ENCODE measurements around the gene KLHL29. TPM values are rescaled to one million over a fixed set of nuclear protein-coding genes. Genes with fewer than 3 reads are reported as not detected.

KLHL29 gene
- total RNA-seq, 4 donors from 2014 or later: 2.2 to 3.3 (median 2.7) TPM

- intact Hi-C loops (cut with DNase I): no loop called here
- Histone ChIP-seq H3K36me3 (no peaks in the 10 kb centered on the region), H3K27ac (no peak overlapping the region), H3K27me3 (no peaks in the 10 kb centered on the region), H3K4me1 (no peaks in the 10 kb centered on the region), H3K9me3 (no peaks in the 10 kb centered on the region), H3K4me3 (replicated peaks in 1 of 3) (no peak overlapping the region)
- no peak for TF ChIP-seq POLR2A (IDR thresholded peaks at IDR 0.05)
- TF ChIP-seq CTCF (IDR thresholded peaks at IDR 0.05): no peak
- 81 to 85% methylated on average over 19 of the region's 19 CpGs for WGBS, 2 donors
- DNase-seq: no peak
Observed at GRCh38 chr2:23655934-23656596, 271.1 kb downstream of the KLHL29 start.

DNA sequence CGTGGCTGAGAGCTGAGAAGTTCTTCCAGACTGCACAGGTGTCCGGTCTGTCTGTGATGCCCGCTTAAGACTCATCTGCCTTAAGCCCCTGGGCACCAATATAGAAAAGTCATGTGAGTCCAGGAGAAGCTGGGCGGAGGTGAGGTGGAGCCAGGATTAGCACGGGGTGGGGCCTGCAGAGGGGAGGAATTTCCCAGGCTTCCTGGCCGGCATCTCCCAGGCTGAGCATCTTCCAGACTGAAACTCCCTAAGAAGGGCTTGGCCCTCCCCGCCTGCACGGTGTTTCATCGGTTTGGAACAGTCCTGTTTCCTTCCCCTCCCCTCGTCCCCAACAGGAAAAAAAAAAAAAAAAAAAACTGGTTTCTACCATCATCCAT is 271.6 kb downstream of the KLHL29 start:
- intact Hi-C loops (cut with DNase I): no loop called here
- no peaks in the 10 kb centered on the region for H3K4me1 ChIP-seq
- 39 to 45% methylated on average over 10 of the region's 10 CpGs for WGBS, 2 donors
- H3K27ac ChIP-seq: no peak overlapping the region
- H3K9me3 ChIP-seq: no peaks in the 10 kb centered on the region
- H3K4me3 ChIP-seq (replicated peaks in 1 of 3): no peak overlapping the region
- DNase-seq: no peak
- H3K27me3 ChIP-seq: no peaks in the 10 kb centered on the region
- H3K36me3 ChIP-seq: no peaks in the 10 kb centered on the region
- TF ChIP-seq CTCF (IDR thresholded peaks at IDR 0.05): no peak
- TF ChIP-seq POLR2A (IDR thresholded peaks at IDR 0.05): no peak

- H3K4me3 ChIP-seq (replicated peaks in 1 of 3): no peak overlapping the region
- H3K9me3 ChIP-seq: no peaks in the 10 kb centered on the region
- 79 to 86% methylated on average over 1 of the region's 1 CpG for WGBS, 2 donors
- no peak for DNase-seq
- H3K4me1 ChIP-seq: no peaks in the 10 kb centered on the region
- H3K27me3 ChIP-seq: no peaks in the 10 kb centered on the region
- no peak overlapping the region for H3K27ac ChIP-seq
- intact Hi-C loops (cut with DNase I): no loop called here
- TF ChIP-seq POLR2A (IDR thresholded peaks at IDR 0.05) (no peak), CTCF (IDR thresholded peaks at IDR 0.05) (no peak)
- H3K36me3 ChIP-seq: no peaks in the 10 kb centered on the region
Observed at GRCh38 chr2:23657371-23657770, 272.4 kb downstream of the KLHL29 start.

GRCh38 chr2:23657934-23658333 is 273.0 kb downstream of the KLHL29 start:
- TF ChIP-seq POLR2A (IDR thresholded peaks at IDR 0.05) (no peak), CTCF (IDR thresholded peaks at IDR 0.05) (no peak)
- no peaks in the 10 kb centered on the region for H3K9me3 ChIP-seq
- H3K36me3 ChIP-seq: no peaks in the 10 kb centered on the region
- intact Hi-C loops (cut with DNase I): no loop called here
- peaks cover 0 to under 1% of the 10 kb centered on the region in 2 donors for H3K4me1 ChIP-seq
- no peaks in the 10 kb centered on the region for H3K27me3 ChIP-seq
- no peak overlapping the region for H3K27ac ChIP-seq
- H3K4me3 ChIP-seq (replicated peaks in 1 of 3): no peak overlapping the region
- WGBS, 2 donors: 88 to 94% methylated on average over 7 of the region's 7 CpGs
- no peak for DNase-seq

DNA sequence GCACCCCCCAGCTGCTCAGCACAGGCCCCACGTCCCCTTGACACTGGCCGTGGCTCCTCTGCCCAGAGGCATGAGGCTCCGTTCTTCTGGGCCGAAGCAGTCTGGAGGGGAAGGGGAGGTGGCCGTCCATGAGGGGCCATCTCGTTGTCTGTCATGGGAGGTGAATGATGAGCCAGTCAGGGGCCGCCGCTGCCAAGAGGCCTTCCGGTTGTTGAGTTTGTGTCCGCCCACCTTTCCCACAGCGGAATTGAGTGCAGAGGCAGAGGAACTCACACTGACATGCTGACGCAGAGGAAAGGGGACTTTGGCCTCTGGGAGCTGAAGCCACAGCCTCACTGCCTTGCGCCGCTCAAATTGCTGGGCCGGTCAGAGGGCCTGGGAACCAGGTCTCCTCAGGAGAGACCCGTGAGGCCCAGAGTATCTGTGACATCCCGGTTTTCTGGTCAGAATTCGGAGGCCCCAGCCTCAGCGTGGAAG is 273.5 kb downstream of the KLHL29 start:
- Histone ChIP-seq H3K4me3 (replicated peaks in 1 of 3) (no peak overlapping the region), H3K9me3 (no peaks in the 10 kb centered on the region), H3K27ac (no peak overlapping the region), H3K4me1 (peaks cover 0 to 4% of the 10 kb centered on the region in 2 donors), H3K36me3 (no peaks in the 10 kb centered on the region), H3K27me3 (no peaks in the 10 kb centered on the region)
- no peak for DNase-seq
- TF ChIP-seq POLR2A (IDR thresholded peaks at IDR 0.05) (no peak), CTCF (IDR thresholded peaks at IDR 0.05) (no peak)
- intact Hi-C loops (cut with DNase I): no loop called here
- WGBS, 2 donors: 90 to 100% methylated on average over 12 to 13 of the region's 19 CpGs

Measured in thyroid gland (tissue), 4 donors.